M059J (cell line): ENCODE results near the gene SPDYE3. TPM values are rescaled to one million over a fixed set of nuclear protein-coding genes. Genes with fewer than 3 reads are reported as not detected.
"Not testable (repeated sequence)": the region's sequence is repeated elsewhere in the genome, so short reads cannot be mapped to it uniquely, and the experiment has no call there.

Experiments
- DNase-seq: peaks from one replicate; pipeline ENCODE4 v3.0.0-alpha.2; 2012; ENCODE audit warnings: low read depth
- total RNA-seq: library from RNA; depleted of rRNA; stranded (reverse); fragments of >200 nt; shearing (Covaris generic); gene quantifications from 2 replicates; pipeline ENCODE4 v1.2.3, GENCODE V29; 2014; rRNA removed

The SPDYE3 gene
- not detected in 2 replicates for total RNA-seq

- DNase-seq = not testable (repeated sequence)
Observed at GRCh38 chr7:100307402-100307801, at the start of gene SPDYE3. Gene SPDYE3, plus strand, starts transcription at chr7:100307702. Its CDS starts 184 bp downstream, at chr7:100307886.

GRCh38 chr7:100259984-100260383, 47.5 kb upstream of the SPDYE3 start:
- not testable (repeated sequence) for DNase-seq

GRCh38 chr7:100262896-100263295, 44.6 kb upstream of the SPDYE3 start:
- DNase-seq = not testable (repeated sequence)

GRCh38 chr7:100264223-100264622, 43.3 kb upstream of the SPDYE3 start:
- DNase-seq = not testable (repeated sequence)

- DNase-seq = not testable (repeated sequence)
Observed at GRCh38 chr7:100264669-100265165, 42.8 kb upstream of the SPDYE3 start.

GRCh38 chr7:100265851-100266250, 41.7 kb upstream of the SPDYE3 start:
- peak; percentile 51 for DNase-seq

GRCh38 chr7:100266576-100267354, 40.7 kb upstream of the SPDYE3 start:
- no peak for DNase-seq

- DNase-seq = no peak
Observed at GRCh38 chr7:100267648-100268047, 39.9 kb upstream of the SPDYE3 start.

GRCh38 chr7:100268882-100269281, 38.6 kb upstream of the SPDYE3 start:
- DNase-seq = not testable (repeated sequence)

GRCh38 chr7:100269306-100270045, 38.0 kb upstream of the SPDYE3 start:
- DNase-seq = peak; percentile 79

GRCh38 chr7:100270046-100270918, 37.2 kb upstream of the SPDYE3 start:
- DNase-seq = peak; percentile 46

GRCh38 chr7:100270941-100271593, 36.4 kb upstream of the SPDYE3 start:
- DNase-seq = peak; percentile 28

GRCh38 chr7:100271716-100272537, 35.6 kb upstream of the SPDYE3 start:
- peak; percentile 96 for DNase-seq

GRCh38 chr7:100272538-100272902, 35.0 kb upstream of the SPDYE3 start:
- DNase-seq = not testable (repeated sequence)

- DNase-seq = no peak
Observed at GRCh38 chr7:100275120-100275519, 32.4 kb upstream of the SPDYE3 start.

- DNase-seq = not testable (repeated sequence)
Observed at GRCh38 chr7:100276126-100276525, 31.4 kb upstream of the SPDYE3 start.

- DNase-seq = not testable (repeated sequence)
Observed at GRCh38 chr7:100282069-100282608, 25.4 kb upstream of the SPDYE3 start.

GRCh38 chr7:100283147-100283546, 24.4 kb upstream of the SPDYE3 start:
- DNase-seq = not testable (repeated sequence)

- DNase-seq = not testable (repeated sequence)
Observed at GRCh38 chr7:100287191-100287969, 20.1 kb upstream of the SPDYE3 start.
